ENCODE measurements around the gene CREB3L4. TPM values are rescaled to one million over a fixed set of nuclear protein-coding genes. Genes with fewer than 3 reads are reported as not detected.
"Not testable (repeated sequence)": the region's sequence is repeated elsewhere in the genome, so short reads cannot be mapped to it uniquely, and the experiment has no call there.

The CREB3L4 gene
- total and polyA plus RNA-seq, 2 of the 4 experiments (the other 2 are of a cell fraction): 6.5 to 9.8 TPM

- H3K79me1 ChIP-seq (ENCODE audit: low read depth in 1 of 2, low read length in 2 of 2); H3K27me3 ChIP-seq (ENCODE audit: control insufficient read depth, insufficient read depth, low read length); H2AK9ac ChIP-seq (replicated peaks; ENCODE audit: low read depth, low read length, poor library complexity); H3K9me1 ChIP-seq (ENCODE audit: insufficient read depth, low read length); intact Hi-C loops (cut with micrococcal nuclease); H4K91ac ChIP-seq (ENCODE audit: insufficient read depth, low read depth, low read length); H3K18ac ChIP-seq (ENCODE audit: low read depth, low read length); H2BK20ac ChIP-seq (ENCODE audit: low read depth, low read length); H3K14ac ChIP-seq (replicated peaks; ENCODE audit: low read depth, low read length); H3K4me3 ChIP-seq (ENCODE audit: insufficient read depth, low read depth, low read length); H2AFZ ChIP-seq (replicated peaks; ENCODE audit: low read length, poor library complexity); H3K36me3 ChIP-seq (ENCODE audit: control insufficient read depth, insufficient read depth, low read length); H3K9me3 ChIP-seq (ENCODE audit: control insufficient read depth, insufficient read depth, low read length); H2AK5ac ChIP-seq (ENCODE audit: low read depth, low read length); H3K27ac ChIP-seq (ENCODE audit: insufficient read depth, low read length); BruUV-seq (replicated peaks); H4K5ac ChIP-seq (ENCODE audit: low read depth, low read length); H3K23ac ChIP-seq (ENCODE audit: low read depth, low read length); ATAC-seq (ENCODE audit: low read depth); H2BK5ac ChIP-seq (ENCODE audit: low read depth, low read length, poor library complexity, severe bottlenecking); H4K8ac ChIP-seq (ENCODE audit: low read depth in 2 of 2, low read length in 2 of 2); H2BK120ac ChIP-seq (ENCODE audit: low read depth, low read length); CTCF ChIA-PET; H3K4me2 ChIP-seq (ENCODE audit: low read depth, low read length); DNase-seq; H3K56ac ChIP-seq (ENCODE audit: extremely low read depth, insufficient read depth, low read length); H3K9ac ChIP-seq (ENCODE audit: low read depth, low read length); H4K20me1 ChIP-seq (ENCODE audit: insufficient read depth, low read length); H2BK15ac ChIP-seq (ENCODE audit: low read depth, low read length); dilution Hi-C loops (cut with HindIII; ENCODE audit: low sequenced_read_pairs, unreplicated experiment); H3K4me1 ChIP-seq (ENCODE audit: control insufficient read depth, insufficient read depth, low read length); H3K4ac ChIP-seq (ENCODE audit: low read depth, low read length): not testable (repeated sequence)
- in situ Hi-C loops (cut with MboI; ENCODE audit: low sequenced_read_pairs): loop anchor here (10.0 kb wide), 1 partner anchor 132 kb away; no protein-coding TSS in a partner anchor
- POLR2A ChIA-PET (ENCODE audit: unreplicated experiment): interaction anchor here (0.6 kb wide), 1 partner anchor 124 kb away, joined by 4 read pairs; no protein-coding TSS in a partner anchor
- 95% methylated on average over 7 of the region's 14 CpGs; no CpG with 5 or more reads in 1 of the 2 experiments for WGBS, 2 experiments (ENCODE audit: extremely low coverage in 2 of 2, insufficient read length in 1 of 2)
These were observed 44.8 kb downstream of the CREB3L4 start for GRCh38 chr1:154012543-154012942.
